H9 (cell line): Measurements from ENCODE around the gene OCIAD1. TPM values are rescaled to one million over a fixed set of nuclear protein-coding genes. Genes with fewer than 3 reads are reported as not detected.

Experiments
- DNase-seq: peaks from one replicate; pipeline ENCODE4 v3.0.0-alpha.2; 2017
- H2AFZ ChIP-seq: one replicate; pipeline ENCODE4 v1.6.1; 2013; ENCODE audit warnings: mild to moderate bottlenecking, low read length, control low read depth, moderate library complexity
- H2AK5ac ChIP-seq: 2 replicates; pipeline ENCODE4 v1.6.1; 2013; ENCODE audit warnings: low read length, control low read depth, mixed read lengths; ENCODE audit not compliant: insufficient read length
- H2BK120ac ChIP-seq: one replicate; pipeline ENCODE4 v1.6.1; 2013; ENCODE audit warnings: low read depth, mild to moderate bottlenecking, low read length, control low read depth, inconsistent platforms; ENCODE audit not compliant: poor library complexity, severe bottlenecking
- H2BK12ac ChIP-seq: 2 replicates; pipeline ENCODE4 v1.6.1; 2013; ENCODE audit warnings: low read length, control low read depth, mixed read lengths, low read depth; ENCODE audit not compliant: insufficient read length
- H2BK15ac ChIP-seq: 2 replicates; pipeline ENCODE4 v1.6.1; 2013; ENCODE audit warnings: low read depth, low read length, control low read depth
- H2BK20ac ChIP-seq: one replicate; pipeline ENCODE4 v1.6.1; 2013; ENCODE audit warnings: low read depth, mild to moderate bottlenecking, low read length, control low read depth, inconsistent platforms; ENCODE audit not compliant: poor library complexity, severe bottlenecking
- H2BK5ac ChIP-seq: 2 replicates; pipeline ENCODE4 v1.6.1; 2013; ENCODE audit warnings: low read length, control low read depth, mixed read lengths; ENCODE audit not compliant: insufficient read length
- H3K14ac ChIP-seq: 2 replicates; pipeline ENCODE4 v1.6.1; 2013; ENCODE audit warnings: low read length, control low read depth; ENCODE audit not compliant: insufficient read depth
- H3K18ac ChIP-seq: 2 replicates; pipeline ENCODE4 v1.6.1; 2013; ENCODE audit warnings: low read depth, mild to moderate bottlenecking, mixed read lengths, low read length, control low read depth; ENCODE audit not compliant: insufficient read length
- H3K23ac ChIP-seq: 2 replicates; pipeline ENCODE4 v1.6.1; 2013; ENCODE audit warnings: low read length, control low read depth, mixed read lengths, low read depth; ENCODE audit not compliant: insufficient read length
- H3K23me2 ChIP-seq: 2 replicates; pipeline ENCODE4 v1.6.1; 2013; ENCODE audit warnings: low read depth, mild to moderate bottlenecking, mixed read lengths, low read length, control low read depth; ENCODE audit not compliant: insufficient read length, poor library complexity, severe bottlenecking
- H3K27ac ChIP-seq: 2 replicates; pipeline ENCODE4 v1.5.1; 2013; ENCODE audit warnings: low read length, control low read depth, mixed read lengths, low read depth; ENCODE audit not compliant: insufficient read length
- H3K27me3 ChIP-seq: 2 replicates; pipeline ENCODE4 v1.6.1; 2013; ENCODE audit warnings: low read length, control low read depth, inconsistent platforms; ENCODE audit not compliant: insufficient read depth
- H3K4ac ChIP-seq: 2 replicates; pipeline ENCODE4 v1.6.1; 2013; ENCODE audit warnings: low read depth, mild to moderate bottlenecking, control low read depth, inconsistent platforms, low read length, moderate library complexity
- H3K4me1 ChIP-seq: 2 replicates; pipeline ENCODE4 v1.6.1; 2013; ENCODE audit warnings: low read length, control low read depth, inconsistent platforms; ENCODE audit not compliant: insufficient read depth
- H3K4me2 ChIP-seq: 2 replicates; pipeline ENCODE4 v1.6.1; 2013; ENCODE audit warnings: low read length, control low read depth, mixed read lengths; ENCODE audit not compliant: insufficient read length, insufficient read depth
- H3K56ac ChIP-seq: 2 replicates; pipeline ENCODE4 v1.6.1; 2013; ENCODE audit warnings: low read depth, mild to moderate bottlenecking, mixed read lengths, low read length, control low read depth; ENCODE audit not compliant: insufficient read length
- H3K79me1 ChIP-seq: 2 replicates; pipeline ENCODE4 v1.6.1; 2013; ENCODE audit warnings: low read depth, mild to moderate bottlenecking, moderate library complexity, low read length, control low read depth, inconsistent platforms; ENCODE audit not compliant: insufficient read depth, poor library complexity, severe bottlenecking
- H3K79me2 ChIP-seq: 2 replicates; pipeline ENCODE4 v1.6.1; 2013; ENCODE audit warnings: low read length, control low read depth, inconsistent platforms; ENCODE audit not compliant: insufficient read depth
- H3K9ac ChIP-seq: 2 replicates; pipeline ENCODE4 v1.6.1; 2013; ENCODE audit warnings: low read length, control low read depth, mixed read lengths; ENCODE audit not compliant: insufficient read length; ENCODE audit errors: extremely low read depth
- H3K9me3 ChIP-seq: one replicate; pipeline ENCODE4 v1.6.1; 2013; ENCODE audit warnings: low read depth, low read length, inconsistent platforms; ENCODE audit not compliant: control insufficient read depth
- H3T11ph ChIP-seq: one replicate; pipeline ENCODE4 v1.6.1; 2013; ENCODE audit warnings: mild to moderate bottlenecking, low read length, control low read depth, inconsistent platforms
- H4K20me1 ChIP-seq: one replicate; pipeline ENCODE4 v1.6.1; 2013; ENCODE audit not compliant: control insufficient read depth, insufficient read length, insufficient read depth
- H4K5ac ChIP-seq: 2 replicates; pipeline ENCODE4 v1.6.1; 2013; ENCODE audit warnings: low read depth, mild to moderate bottlenecking, mixed read lengths, low read length, control low read depth; ENCODE audit not compliant: insufficient read length
- H4K8ac ChIP-seq: replicated peaks from 2 replicates; pipeline ENCODE4 v1.6.1; 2013; ENCODE audit warnings: low read length, control low read depth, mixed read lengths, low read depth; ENCODE audit not compliant: insufficient read length
- H4K91ac ChIP-seq: 2 replicates; pipeline ENCODE4 v1.6.1; 2013; ENCODE audit warnings: low read depth, mild to moderate bottlenecking, moderate library complexity, mixed read lengths, low read length, control low read depth; ENCODE audit not compliant: insufficient read length
- H3K27ac Mint-ChIP-seq, 3 experiments: 2 replicates in 2 of 3; 3 replicates in 1 of 3; pipeline ENCODE4 v1.8.0; 2020 to 2021; ENCODE audit warnings: mixed read lengths in 3 of 3, mild to moderate bottlenecking in 1 of 3, moderate library complexity in 1 of 3
- H3K27me3 Mint-ChIP-seq: 2 replicates; pipeline ENCODE4 v1.8.0; 2021; ENCODE audit warnings: low read depth, mild to moderate bottlenecking, moderate library complexity, mixed read lengths
- H3K36me3 Mint-ChIP-seq, 3 experiments: 2 replicates in 2 of 3; 3 replicates in 1 of 3; pipeline ENCODE4 v1.8.0; 2020 to 2021; ENCODE audit warnings: low read depth in 3 of 3, mixed read lengths in 3 of 3; ENCODE audit not compliant: insufficient read depth in 1 of 3
- H3K4me1 Mint-ChIP-seq, 2 experiments: 2 replicates each; pipeline ENCODE4 v1.8.0; 2020; ENCODE audit warnings: mixed read lengths in 2 of 2
- H3K4me3 Mint-ChIP-seq, 2 experiments: 2 replicates in 1 of 2; 3 replicates in 1 of 2; pipeline ENCODE4 v1.8.0; 2020 to 2021; ENCODE audit warnings: mild to moderate bottlenecking in 2 of 2, mixed read lengths in 2 of 2, moderate library complexity in 1 of 2
- H3K9me3 Mint-ChIP-seq, 2 experiments: 2 replicates in 1 of 2; 3 replicates in 1 of 2; pipeline ENCODE4 v1.8.0; 2020; ENCODE audit warnings: mild to moderate bottlenecking in 2 of 2, mixed read lengths in 2 of 2, moderate library complexity in 1 of 2
- CTCF ChIP-seq: fragments of 200-600 bp; sonication (generic); conservative IDR thresholded peaks from 3 replicates; pipeline ENCODE4 v1.8.0; 2021; ENCODE audit warnings: antibody characterized with exemption, mild to moderate bottlenecking
- WGBS: extraction: QIAGEN DNeasy Blood & Tissue Kit; methylation state at CpG from one replicate; pipeline ENCODE4 v1.1.7; 2013; ENCODE audit warnings: missing lambda C conversion rate, low lambda C conversion rate, mixed read lengths; ENCODE audit not compliant: insufficient read length; ENCODE audit errors: extremely low coverage; 5-methylcytosine and 5-hydroxymethylcytosine counted together
- total RNA-seq: library from RNA; stranded (reverse); gene quantifications from 2 replicates; pipeline ENCODE4 v1.2.1, GENCODE V29; 2021

Gene OCIAD1
- total RNA-seq, 1 experiment from 2014 or later: 169 TPM

- Mint-ChIP-seq H3K27me3 (no peaks in the 10 kb centered on the region), H3K4me1 (peaks cover 3 to 11% of the 10 kb centered on the region in 2 experiments), H3K4me3 (no peak overlapping the region), H3K36me3 (no peaks in the 10 kb centered on the region), H3K9me3 (no peaks in the 10 kb centered on the region; a peak in 1 of 5 replicates), H3K27ac (no peak overlapping the region)
- no peak for TF ChIP-seq CTCF
- H3K79me2 ChIP-seq: no peaks in the 10 kb centered on the region
- no peak overlapping the region for H2BK20ac ChIP-seq
- no peak overlapping the region for H3K18ac ChIP-seq
- no peak overlapping the region for H3K4ac ChIP-seq
- no peak overlapping the region for H2BK12ac ChIP-seq
- no peaks in the 10 kb centered on the region for H3K79me1 ChIP-seq
- H4K91ac ChIP-seq: no peak overlapping the region
- H3K56ac ChIP-seq: no peak overlapping the region
- H4K8ac ChIP-seq: no peak overlapping the region
- no peak for DNase-seq
- H3K4me2 ChIP-seq: no peak overlapping the region
- no peak overlapping the region for H3K14ac ChIP-seq
- no peak overlapping the region for H3K23ac ChIP-seq
- H3K9me3 ChIP-seq: no peaks in the 10 kb centered on the region
- no peaks in the 10 kb centered on the region for H3K4me1 ChIP-seq
- H4K5ac ChIP-seq: no peak overlapping the region
- no peak overlapping the region for H2AK5ac ChIP-seq
- no peaks in the 10 kb centered on the region for H3K27me3 ChIP-seq
- no peak overlapping the region for H3T11ph ChIP-seq
- no peak overlapping the region for H2BK120ac ChIP-seq
- no peak overlapping the region for H2BK5ac ChIP-seq
- no CpG with 5 or more reads among the region's 1 CpG for WGBS
- H3K9ac ChIP-seq: no peak overlapping the region
- H3K27ac ChIP-seq: no peak overlapping the region
- H2BK15ac ChIP-seq: no peak overlapping the region
- no peaks in the 10 kb centered on the region for H3K23me2 ChIP-seq
- H4K20me1 ChIP-seq: no peaks in the 10 kb centered on the region
- no peak overlapping the region for H2AFZ ChIP-seq
Observed at GRCh38 chr4:48787056-48787455, 43.8 kb upstream of the OCIAD1 start.
